NB4 (cell line): ENCODE data around the gene PAIP2B.
"Not testable (repeated sequence)": the region's sequence is repeated elsewhere in the genome, so short reads cannot be mapped to it uniquely, and the experiment has no call there.

Experiments
- DNase-seq: peaks from one replicate; pipeline ENCODE4 v3.0.0; 2010; ENCODE audit warnings: low read depth
- H3K4me3 ChIP-seq: one replicate; pipeline ENCODE4 v1.5.1; 2011; ENCODE audit warnings: mild to moderate bottlenecking, low read depth, low read length, moderate library complexity
- MAX ChIP-seq: IDR thresholded peaks from 2 replicates; pipeline ENCODE4 v1.6.1; 2011; ENCODE audit warnings: low read depth, low read length
- MYC ChIP-seq: IDR thresholded peaks from 2 replicates; pipeline ENCODE4 v1.6.1; 2011; ENCODE audit warnings: low read depth, low read length
- POLR2A ChIP-seq: IDR thresholded peaks from 2 replicates; pipeline ENCODE4 v1.6.1; 2011; ENCODE audit warnings: mild to moderate bottlenecking; ENCODE audit not compliant: insufficient read length; ENCODE audit errors: extremely low read depth
- TF ChIP-seq, protein P1 (sequence below): IDR thresholded peaks from one replicate; pipeline ENCODE4 v1.5.1; 2012; ENCODE audit warnings: low read depth, low read length

The PAIP2B gene

GRCh38 chr2:71206271-71206670, 20.6 kb downstream of the PAIP2B start:
- DNase-seq: no peak
- TF ChIP-seq POLR2A: no peak
- TF ChIP-seq MAX: no peak
- TF ChIP-seq MYC: no peak
- no peak overlapping the region for H3K4me3 ChIP-seq

DNA sequence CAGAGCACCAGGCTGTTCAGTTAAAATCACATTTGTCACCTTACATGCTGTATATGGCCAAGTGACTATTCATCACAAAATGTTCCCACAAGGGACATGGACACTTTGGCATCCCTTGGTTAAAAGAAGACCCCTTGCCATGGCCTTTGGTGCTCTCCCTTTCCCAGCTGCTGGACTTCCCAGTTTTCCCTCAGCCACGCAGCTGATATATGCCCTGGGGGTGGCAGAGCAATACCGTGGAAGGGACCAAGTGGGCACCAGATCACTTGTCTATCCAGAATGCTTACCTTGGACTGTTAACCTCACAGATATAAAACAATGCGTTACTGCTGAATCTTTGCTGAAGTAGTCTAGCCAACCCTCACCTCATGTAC, 35.3 kb downstream of the PAIP2B start:
- no peak overlapping the region for H3K4me3 ChIP-seq
- no peak for TF ChIP-seq POLR2A
- TF ChIP-seq MYC: no peak
- TF ChIP-seq, protein P1, sequence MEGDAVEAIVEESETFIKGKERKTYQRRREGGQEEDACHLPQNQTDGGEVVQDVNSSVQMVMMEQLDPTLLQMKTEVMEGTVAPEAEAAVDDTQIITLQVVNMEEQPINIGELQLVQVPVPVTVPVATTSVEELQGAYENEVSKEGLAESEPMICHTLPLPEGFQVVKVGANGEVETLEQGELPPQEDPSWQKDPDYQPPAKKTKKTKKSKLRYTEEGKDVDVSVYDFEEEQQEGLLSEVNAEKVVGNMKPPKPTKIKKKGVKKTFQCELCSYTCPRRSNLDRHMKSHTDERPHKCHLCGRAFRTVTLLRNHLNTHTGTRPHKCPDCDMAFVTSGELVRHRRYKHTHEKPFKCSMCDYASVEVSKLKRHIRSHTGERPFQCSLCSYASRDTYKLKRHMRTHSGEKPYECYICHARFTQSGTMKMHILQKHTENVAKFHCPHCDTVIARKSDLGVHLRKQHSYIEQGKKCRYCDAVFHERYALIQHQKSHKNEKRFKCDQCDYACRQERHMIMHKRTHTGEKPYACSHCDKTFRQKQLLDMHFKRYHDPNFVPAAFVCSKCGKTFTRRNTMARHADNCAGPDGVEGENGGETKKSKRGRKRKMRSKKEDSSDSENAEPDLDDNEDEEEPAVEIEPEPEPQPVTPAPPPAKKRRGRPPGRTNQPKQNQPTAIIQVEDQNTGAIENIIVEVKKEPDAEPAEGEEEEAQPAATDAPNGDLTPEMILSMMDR: no peak
- no peak for TF ChIP-seq MAX
- no peak for DNase-seq

GRCh38 chr2:71190656-71191569, 36.0 kb downstream of the PAIP2B start:
- TF ChIP-seq MYC (no peak), MAX (no peak), POLR2A (no peak)
- TF ChIP-seq, protein P1: peak; percentile 24
- peak; percentile 52 for DNase-seq
- H3K4me3 ChIP-seq: no peak overlapping the region

DNA sequence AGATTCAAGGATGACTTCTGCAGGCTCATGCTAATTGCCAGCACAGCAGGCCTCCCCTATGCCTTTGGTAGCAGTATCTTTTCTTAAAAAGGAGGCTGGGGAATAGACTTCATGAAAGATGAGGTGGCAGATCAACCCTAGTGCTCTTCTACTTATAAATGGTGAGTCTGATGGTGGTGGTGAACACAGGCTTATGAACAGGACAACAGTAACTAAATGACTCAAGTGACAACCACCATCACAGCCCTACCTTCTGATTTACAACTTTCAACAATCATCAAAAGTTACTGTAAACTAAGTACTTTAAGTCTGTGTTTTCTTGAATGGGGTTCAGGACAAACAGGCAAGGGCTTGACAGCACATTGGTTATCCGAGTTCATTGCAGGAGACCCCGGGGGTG, 39.3 kb downstream of the PAIP2B start:
- TF ChIP-seq POLR2A: no peak
- no peak for DNase-seq
- H3K4me3 ChIP-seq: no peak overlapping the region

DNA sequence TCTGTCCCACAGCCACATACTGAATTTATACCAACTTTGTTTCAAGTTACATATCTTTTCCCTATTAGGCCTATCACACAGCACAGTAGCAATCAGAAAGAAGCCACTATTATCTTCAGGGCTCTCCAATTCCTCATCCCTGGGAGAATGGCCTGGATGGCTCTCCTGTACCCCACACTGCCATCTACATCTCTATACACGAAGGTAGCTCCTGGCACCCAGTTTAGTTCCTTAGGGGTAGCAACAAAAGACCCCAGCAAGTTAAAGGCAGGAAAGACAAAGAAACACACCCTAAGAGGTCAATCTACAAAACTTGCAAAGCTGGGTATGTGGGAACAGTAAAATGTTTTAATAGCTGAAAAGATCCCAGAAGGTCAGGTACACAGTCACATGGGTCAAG, 39.9 kb downstream of the PAIP2B start:
- TF ChIP-seq MAX (no peak), MYC (no peak), POLR2A (no peak)
- TF ChIP-seq, protein P1: no peak
- no peak overlapping the region for H3K4me3 ChIP-seq
- no peak for DNase-seq

- not testable (repeated sequence) for H3K4me3 ChIP-seq
- peak; percentile 55 for DNase-seq
Measured at GRCh38 chr2:71183306-71184115, 43.4 kb downstream of the PAIP2B start.

DNA sequence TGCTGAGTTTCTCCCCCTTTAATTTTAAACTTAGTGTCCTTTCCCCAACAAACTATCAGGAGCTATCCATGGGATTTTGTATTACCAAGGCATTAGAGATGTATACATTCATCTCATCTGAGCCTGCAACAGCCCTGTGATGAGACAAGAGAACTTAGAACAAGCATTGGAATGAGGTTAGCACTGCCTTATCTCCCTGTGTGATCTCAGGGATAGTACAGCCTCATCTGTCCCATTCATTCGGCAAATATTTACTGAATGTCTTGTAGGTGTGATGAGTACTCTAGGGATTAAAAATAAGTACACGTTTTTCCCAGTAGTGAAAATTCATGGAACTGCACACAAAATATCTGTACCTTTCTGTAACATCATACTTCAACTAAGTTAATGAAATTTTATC, 45.6 kb downstream of the PAIP2B start:
- TF ChIP-seq MYC (no peak), MAX (no peak), POLR2A (no peak)
- TF ChIP-seq, protein P1: no peak
- no peak overlapping the region for H3K4me3 ChIP-seq
- no peak for DNase-seq

DNA sequence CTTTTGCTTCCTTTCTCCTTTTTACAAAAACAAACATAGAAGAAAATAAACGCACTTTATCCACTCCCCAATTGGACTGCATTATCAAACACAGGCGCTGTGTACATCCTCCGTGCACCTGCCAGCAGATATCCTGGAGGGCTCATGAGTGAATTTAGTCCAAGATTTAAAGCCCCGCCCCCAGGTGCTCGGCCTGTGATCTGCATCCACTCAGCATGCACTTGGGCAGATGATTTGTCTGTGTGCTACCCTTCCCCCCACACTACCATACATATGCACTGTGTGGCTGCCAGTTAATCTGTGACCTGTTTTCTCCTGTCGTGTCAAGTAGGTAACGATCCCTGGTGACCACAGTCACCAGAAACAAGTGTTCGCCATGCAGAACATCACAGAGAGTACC, 48.1 kb downstream of the PAIP2B start:
- not testable (repeated sequence) for DNase-seq, H3K4me3 ChIP-seq
